GM10248 (cell line): ENCODE results near the gene FNDC3B.

ENCODE experiments used
- CTCF ChIA-PET: fragments of 300-600 bp; sonication (Branson Sonifier 250); formaldehyde crosslinking; extraction: SDS; loops from one replicate; lab custom pipeline; 2021; ENCODE audit warnings: antibody characterized with exemption; lab: Yijun Ruan, JAX
- POLR2A ChIA-PET: fragments of 350-650 bp; sonication (Branson Sonifier 250); formaldehyde crosslinking; extraction: SDS; loops from one replicate; lab custom pipeline; 2020; ENCODE audit warnings: antibody characterized with exemption; lab: Yijun Ruan, JAX
- DNase-seq: peaks from one replicate; pipeline ENCODE4 v3.0.0; 2012; ENCODE audit errors: extremely low spot score
- CTCF ChIP-seq: IDR thresholded peaks from 2 replicates; pipeline ENCODE4 v1.5.1; 2012; ENCODE audit warnings: mild to moderate bottlenecking, low read depth; ENCODE audit errors: extremely low read depth, missing control alignments, control extremely low read depth

The FNDC3B gene

GRCh38 chr3:172173316-172174254 lies 134.2 kb downstream of the FNDC3B start:
- ChIA-PET POLR2A (interaction anchor here (0.7 kb wide), 1 partner anchor 82 kb away, joined by 3 read pairs; no protein-coding TSS in a partner anchor), CTCF (interaction anchor here (1.9 kb wide), 1 partner anchor 11 kb away, joined by 7 read pairs; no protein-coding TSS in a partner anchor)
- TF ChIP-seq CTCF: no peak
- DNase-seq: no peak

GRCh38 chr3:172174513-172175253 lies 135.3 kb downstream of the FNDC3B start:
- POLR2A ChIA-PET: interaction anchor here (0.7 kb wide), 1 partner anchor 83 kb away, joined by 3 read pairs; no protein-coding TSS in a partner anchor
- no peak for DNase-seq
- CTCF ChIA-PET: interaction anchor here (1.3 kb wide), 2 partner anchors 8 to 492 kb away, joined by 3 read pairs; no protein-coding TSS in a partner anchor
- no peak for TF ChIP-seq CTCF

- ChIA-PET CTCF (interaction anchor here (1.3 kb wide), 2 partner anchors 9 to 492 kb away, joined by 3 read pairs; no protein-coding TSS in a partner anchor), POLR2A (no interaction called here)
- no peak for TF ChIP-seq CTCF
- no peak for DNase-seq
Observed at GRCh38 chr3:172175254-172175599, 135.8 kb downstream of the FNDC3B start.

- no peak for TF ChIP-seq CTCF
- DNase-seq: no peak
- ChIA-PET POLR2A (no interaction called here), CTCF (interaction anchor here (1.0 to 5.1 kb wide), 5 partner anchors 9 to 491 kb away, joined by 3 to 15 read pairs (median 3); no protein-coding TSS in a partner anchor)
Observed at GRCh38 chr3:172176061-172176770, 136.8 kb downstream of the FNDC3B start.

- no peak for TF ChIP-seq CTCF
- DNase-seq: no peak
- POLR2A ChIA-PET: no interaction called here
- CTCF ChIA-PET: interaction anchor here (0.8 to 5.1 kb wide), 5 partner anchors 9 to 82 kb away, joined by 3 to 15 read pairs (median 3); no protein-coding TSS in a partner anchor
Observed at GRCh38 chr3:172177046-172177445, 137.7 kb downstream of the FNDC3B start.
